HepG2 (cell line): ENCODE data around the gene STK40. TPM values are rescaled to one million over a fixed set of nuclear protein-coding genes. Genes with fewer than 3 reads are reported as not detected.
A peak's percentile ranks its signal among the peaks of the same experiment; 100 is the strongest.

Source experiments
- ASH2L ChIP-seq: fragments of 300-600, 200-600 bp; sonication (generic); IDR thresholded peaks from 2 replicates; pipeline ENCODE4 v1.7.0; 2017; ENCODE audit warnings: low read depth, mild to moderate bottlenecking, moderate library complexity, mixed read lengths, low read length; ENCODE audit not compliant: insufficient read length
- CENPT ChIP-seq: sonication (generic); formaldehyde crosslinking; IDR thresholded peaks from 2 replicates; pipeline ENCODE4 v1.8.0; 2022; ENCODE audit warnings: low read depth, mild to moderate bottlenecking, moderate library complexity, missing genetic modification reagents
- GABPA ChIP-seq, 2 experiments: IDR thresholded peaks; 2 replicates each; pipeline ENCODE4 v1.6.1; 2011 to 2016; ENCODE audit warnings: low read depth in 2 of 2, low read length in 1 of 2, missing biosample characterization in 1 of 2, missing genetic modification characterization in 1 of 2
- HNF4G ChIP-seq, 2 experiments: sonication (generic) in 1 of 2; formaldehyde crosslinking in 1 of 2; IDR thresholded peaks; 2 replicates each; pipeline versions ENCODE4 v1.4.0 to v1.6.1; 2011 to 2020; ENCODE audit warnings: borderline replicate concordance in 2 of 2, low read depth in 2 of 2, mild to moderate bottlenecking in 2 of 2, low read length in 1 of 2, missing genetic modification reagents in 1 of 2, moderate library complexity in 1 of 2
- ISX ChIP-seq: sonication (generic); formaldehyde crosslinking; conservative IDR thresholded peaks from 2 replicates; pipeline ENCODE4 v1.5.0; 2020; ENCODE audit warnings: missing genetic modification reagents
- MBD4 ChIP-seq: IDR thresholded peaks from 2 replicates; pipeline ENCODE4 v1.6.1; 2012; ENCODE audit warnings: low read length, inconsistent platforms, borderline replicate concordance
- NFE2 ChIP-seq: sonication (generic); formaldehyde crosslinking; IDR thresholded peaks from 2 replicates; pipeline ENCODE4 v1.4.0; 2020; ENCODE audit warnings: missing genetic modification reagents
- PHF20 ChIP-seq: sonication (generic); formaldehyde crosslinking; IDR thresholded peaks from 2 replicates; pipeline ENCODE4 v1.5.0; 2020; ENCODE audit warnings: mild to moderate bottlenecking, missing genetic modification reagents
- SP140L ChIP-seq: sonication (generic); formaldehyde crosslinking; IDR thresholded peaks from 2 replicates; pipeline ENCODE4 v1.4.0; 2020; ENCODE audit warnings: missing genetic modification reagents, borderline replicate concordance
- SRF ChIP-seq: IDR thresholded peaks from 2 replicates; pipeline ENCODE4 v1.6.1; 2011; ENCODE audit warnings: mild to moderate bottlenecking, low read depth, low read length, moderate library complexity
- TCF7L2 ChIP-seq: IDR thresholded peaks from 2 replicates; pipeline ENCODE4 v1.6.1; 2011; ENCODE audit warnings: mild to moderate bottlenecking, low read depth, low read length, moderate library complexity
- THAP9 ChIP-seq: sonication (generic); formaldehyde crosslinking; IDR thresholded peaks from 2 replicates; pipeline ENCODE4; 2020; ENCODE audit warnings: missing genetic modification reagents, mild to moderate bottlenecking, borderline replicate concordance
- ZBTB46 ChIP-seq: sonication (generic); formaldehyde crosslinking; IDR thresholded peaks from 2 replicates; pipeline ENCODE4 v1.4.0; 2020; ENCODE audit warnings: mild to moderate bottlenecking, missing genetic modification reagents, borderline replicate concordance
- ZFP41 ChIP-seq: sonication (generic); formaldehyde crosslinking; IDR thresholded peaks from 2 replicates; pipeline ENCODE4 v1.4.0; 2020; ENCODE audit warnings: mild to moderate bottlenecking, missing genetic modification reagents, borderline replicate concordance
- ZNF558 ChIP-seq: sonication (generic); formaldehyde crosslinking; IDR thresholded peaks from 2 replicates; pipeline ENCODE4 v1.9.0; 2022; ENCODE audit warnings: mild to moderate bottlenecking, missing genetic modification reagents, borderline replicate concordance
- ZNF589 ChIP-seq: sonication (generic); formaldehyde crosslinking; conservative IDR thresholded peaks from 2 replicates; pipeline ENCODE4 v1.8.0; 2022; ENCODE audit warnings: mild to moderate bottlenecking, moderate library complexity, missing genetic modification reagents
- ZNF7 ChIP-seq: IDR thresholded peaks from 2 replicates; pipeline ENCODE4 v1.6.1; 2016; ENCODE audit warnings: missing biosample characterization, missing genetic modification reagents
- ZSCAN31 ChIP-seq: sonication (generic); formaldehyde crosslinking; IDR thresholded peaks from 2 replicates; pipeline ENCODE4 v1.5.0; 2020; ENCODE audit warnings: low read depth, mild to moderate bottlenecking, missing genetic modification reagents
- polyA plus RNA-seq, 8 experiments: library from polyadenylated mRNA; depleted of rRNA in 3 of 8; stranded (reverse) in 7 of 8; unstranded in 1 of 8; fragments of >200 nt; fragmentation: Illumina TruSeq in 4 of 8; extraction: Trizol in 4 of 8; gene quantifications; 2 replicates each; pipeline versions ENCODE4 v1.2.1 to v1.2.3, GENCODE V29; 2011 to 2016; ENCODE audit warnings: low read depth in 4 of 8, missing spikeins in 1 of 8, mixed read lengths in 1 of 8; ENCODE audit not compliant: insufficient read depth in 1 of 8
- total RNA-seq, 5 experiments: library from RNA; depleted of rRNA; stranded (reverse); fragments of >200 nt; fragmentation: Illumina TruSeq; extraction: Trizol; gene quantifications; 2 replicates each; pipeline ENCODE4 v1.2.3, GENCODE V29; 2016; ENCODE audit warnings: low read depth in 1 of 5

The STK40 gene
- total and polyA plus RNA-seq, 2 of the 13 experiments (the other 11 are each of a cell fraction or from before 2014, with no cell fraction given), result 33.8 to 35.1 TPM

GRCh38 chr1:36385410-36386264 is at the start of gene STK40 (continued):
- TF ChIP-seq GABPA (IDR thresholded peaks at IDR 0.05; ENCODE audit: low read depth, low read length), result peak; percentile 64
- peak; percentile 85 for TF ChIP-seq GABPA (CRISPR knock-in tag; IDR thresholded peaks at IDR 0.05; ENCODE audit: low read depth)
- TF ChIP-seq TCF7L2, result no peak
- TF ChIP-seq SRF, result no peak
- no peak for TF ChIP-seq ZNF558 (CRISPR knock-in tag)
- TF ChIP-seq ISX (CRISPR knock-in tag), result no peak
- no peak for TF ChIP-seq SP140L (CRISPR knock-in tag)
- TF ChIP-seq ZFP41 (CRISPR knock-in tag), result no peak
- no peak for TF ChIP-seq CENPT (CRISPR knock-in tag)
- peak; percentile 60; the same call in 1 of the 2 replicates for TF ChIP-seq HNF4G (IDR thresholded peaks at IDR 0.05; ENCODE audit: borderline replicate concordance, low read depth, low read length)
- TF ChIP-seq HNF4G (CRISPR knock-in tag; IDR thresholded peaks at IDR 0.05; ENCODE audit: borderline replicate concordance, low read depth), result peak; percentile 23; the same call in 1 of the 2 replicates
- no peak for TF ChIP-seq ZNF589 (CRISPR knock-in tag)
- TF ChIP-seq ZSCAN31 (CRISPR knock-in tag), result no peak
- no peak for TF ChIP-seq ZNF7
- TF ChIP-seq NFE2 (CRISPR knock-in tag), result no peak
- no peak for TF ChIP-seq MBD4
- 0 out of 2 replicates have a peak, but pooled peaks have one; percentile 14 for TF ChIP-seq ZBTB46 (CRISPR knock-in tag)
- TF ChIP-seq THAP9 (CRISPR knock-in tag), result 0 out of 2 replicates have a peak, but pooled peaks have one; percentile 36
- TF ChIP-seq PHF20 (CRISPR knock-in tag), result peak; percentile 49; the same call in 1 of the 2 replicates
- TF ChIP-seq ASH2L, result peak; percentile 21
